ENCODE results near the gene STARD5.
"Not testable (repeated sequence)": the region's sequence is repeated elsewhere in the genome, so short reads cannot be mapped to it uniquely, and the experiment has no call there.

Gene STARD5

GRCh38 chr15:81323944-81324881, at the start of gene STARD5:
Gene STARD5 (minus strand): TSS chr15:81324141. CDS start chr15:81324099, 42 bp downstream.
- peak; percentile 85 for DNase-seq (ENCODE audit: low read depth)

DNA sequence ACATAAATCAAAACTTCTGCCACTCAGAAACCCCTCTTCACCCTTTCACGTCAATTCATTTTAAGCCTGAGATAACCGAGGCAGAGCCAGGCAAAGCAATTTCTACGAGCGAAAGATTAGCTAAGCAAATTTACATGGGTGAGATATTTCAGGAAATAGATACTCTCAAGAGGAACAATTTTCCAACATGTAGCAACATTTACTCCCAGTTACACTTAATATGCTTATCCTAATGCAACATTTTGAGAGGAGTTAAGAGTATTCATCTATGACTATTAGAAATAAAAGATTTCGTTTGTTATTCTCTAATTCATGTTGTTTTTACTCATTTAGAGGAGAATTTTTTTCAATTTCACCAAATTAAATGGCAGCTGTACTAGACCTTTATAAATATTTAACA, 49.2 kb upstream of the STARD5 start:
- no peak for DNase-seq (ENCODE audit: low read depth)

DNA sequence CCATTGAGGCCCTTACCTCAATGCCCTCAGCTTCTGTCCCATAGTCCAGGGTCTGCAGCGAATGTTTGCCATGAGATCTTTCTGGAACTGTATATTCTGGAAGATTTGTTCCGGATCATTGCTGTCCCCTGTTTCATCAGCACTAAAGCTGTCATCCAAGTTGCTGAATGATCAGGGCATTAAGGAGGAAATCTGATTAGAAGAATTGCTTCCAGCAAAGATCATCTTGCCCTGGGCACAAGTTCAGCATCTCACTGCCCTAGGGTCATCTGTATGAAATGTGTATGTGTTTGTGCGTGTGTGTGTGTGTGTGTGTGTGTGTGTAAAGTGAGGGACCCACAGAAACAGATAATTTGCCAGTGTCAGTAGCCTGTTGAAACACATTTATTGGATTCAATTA, 48.6 kb upstream of the STARD5 start:
- no peak for DNase-seq (ENCODE audit: low read depth)

DNA sequence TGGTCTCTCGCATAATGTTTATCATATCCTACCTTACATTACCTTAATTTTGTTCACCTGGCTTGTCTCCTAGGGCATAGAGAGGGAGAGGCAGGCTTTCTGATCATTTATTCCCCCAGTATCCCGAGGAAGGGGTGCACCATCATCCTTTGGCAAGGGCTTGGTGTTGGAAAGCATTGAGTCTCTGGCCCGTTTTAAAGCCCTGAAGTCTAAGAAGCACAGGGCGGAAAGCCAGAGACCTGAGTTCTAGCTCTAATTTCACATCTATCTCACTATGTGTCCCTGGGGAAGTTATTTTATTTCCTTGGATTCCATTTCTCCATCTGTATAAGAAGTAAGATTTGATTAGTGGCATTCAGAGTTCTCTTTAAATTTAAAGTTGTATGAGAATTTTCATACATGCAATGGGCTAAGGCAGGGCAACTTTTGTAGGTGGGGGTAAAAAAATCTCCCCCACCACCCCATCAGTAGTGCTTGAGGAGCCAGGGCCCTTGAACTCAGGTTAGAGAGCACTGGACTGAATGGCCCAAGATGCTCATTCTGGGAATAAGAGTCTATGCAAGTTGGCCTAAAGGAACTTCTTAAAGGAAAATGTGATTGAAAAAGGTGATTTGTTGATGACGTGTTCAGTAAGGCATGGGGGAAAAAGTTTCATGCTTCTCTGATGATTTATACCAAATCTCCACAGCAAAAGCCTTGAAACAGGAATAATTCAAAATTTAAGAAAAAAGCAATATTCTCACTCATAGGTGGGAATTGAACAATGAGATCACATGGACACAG, 40.0 kb upstream of the STARD5 start:
- no peak for DNase-seq (ENCODE audit: low read depth)

GRCh38 chr15:81363276-81363675, 39.3 kb upstream of the STARD5 start:
- DNase-seq (ENCODE audit: low read depth): no peak

GRCh38 chr15:81362790-81363189, 38.8 kb upstream of the STARD5 start:
- DNase-seq (ENCODE audit: low read depth): no peak

DNA sequence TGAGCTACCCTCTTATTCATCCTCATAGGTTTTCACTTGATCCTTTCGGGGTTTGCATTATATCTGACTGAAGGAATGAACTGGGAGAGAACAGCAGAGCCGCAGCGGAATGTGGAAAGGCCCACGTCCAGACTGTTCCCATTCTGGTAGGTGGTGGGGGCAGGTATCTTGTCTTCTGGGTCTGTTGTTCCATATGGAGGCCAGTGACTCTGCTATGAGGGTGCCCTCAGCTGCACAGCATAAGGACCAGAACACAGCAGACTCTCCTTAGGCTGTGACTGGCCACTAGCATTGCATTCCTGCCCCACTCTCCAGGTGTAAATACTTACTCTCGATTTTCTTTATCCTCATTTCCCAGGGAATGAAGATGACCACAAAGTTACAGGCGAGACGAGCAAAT, 38.0 kb upstream of the STARD5 start:
- DNase-seq (ENCODE audit: low read depth): no peak

- DNase-seq (ENCODE audit: low read depth): no peak
These were observed 36.5 kb upstream of the STARD5 start for GRCh38 chr15:81360491-81360890.

DNA sequence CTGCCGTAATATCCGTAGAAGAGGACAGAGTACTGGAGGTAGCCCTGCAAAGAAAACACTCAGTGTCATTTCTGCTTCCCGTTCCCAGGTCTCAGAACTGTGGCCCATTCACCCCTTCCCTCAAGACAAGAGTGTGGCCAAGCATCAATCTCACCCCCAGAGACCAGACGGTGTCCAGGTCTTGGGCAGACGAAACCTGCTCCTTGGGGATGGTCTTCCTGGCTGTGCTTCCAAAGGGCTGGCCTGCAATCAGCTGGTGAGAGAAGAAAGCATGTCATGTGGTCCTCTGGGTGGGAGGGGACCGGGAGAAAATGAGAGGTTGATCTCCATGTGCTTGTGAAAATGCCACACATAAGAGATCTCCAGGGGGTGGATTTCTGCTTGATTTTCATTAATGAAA, 34.3 kb upstream of the STARD5 start:
- DNase-seq (ENCODE audit: low read depth): no peak

DNA sequence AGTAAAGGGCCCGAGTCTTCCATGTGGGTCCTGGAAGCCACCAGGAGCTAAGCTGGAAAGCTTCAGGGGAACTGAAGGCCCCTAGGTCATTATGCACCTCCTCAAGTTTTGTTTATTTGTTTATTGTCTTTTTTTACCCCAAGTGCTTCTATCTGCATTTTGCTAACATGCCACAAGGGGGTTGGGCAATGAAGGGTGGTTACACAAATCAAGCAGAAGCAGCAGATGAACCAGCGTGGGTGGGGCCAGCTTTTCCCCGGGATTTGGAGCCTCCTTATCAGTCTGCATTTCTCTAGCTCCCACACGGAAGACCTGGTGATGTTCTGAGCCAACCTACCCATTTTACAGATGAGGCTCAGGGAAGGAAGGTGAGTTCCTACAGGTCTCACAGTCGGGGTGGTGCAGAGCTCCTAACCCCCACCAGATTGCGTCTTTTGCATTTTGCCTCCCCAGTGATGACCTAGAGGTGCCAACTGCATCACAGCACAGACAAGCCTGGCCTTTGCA, 33.3 kb upstream of the STARD5 start:
- no peak for DNase-seq (ENCODE audit: low read depth)

DNA sequence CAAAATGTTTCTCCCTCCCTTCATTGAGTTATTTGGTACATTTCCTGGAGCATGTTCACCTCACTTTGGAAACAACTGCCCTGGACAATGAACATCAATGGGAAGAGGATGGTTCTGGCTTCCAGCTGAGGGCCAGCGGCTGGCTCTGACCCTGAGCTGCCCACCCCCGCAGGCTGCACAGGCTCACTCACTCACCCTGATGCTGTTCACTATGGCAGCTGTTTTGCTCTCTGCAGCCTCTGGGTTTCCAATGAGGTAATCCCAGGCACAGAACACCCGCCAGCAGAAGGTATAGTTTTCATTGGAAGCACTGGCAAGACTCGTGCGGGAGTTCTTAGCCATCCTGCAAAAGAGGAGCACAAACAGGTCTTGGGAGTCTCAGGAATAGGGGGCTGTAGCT, 32.3 kb upstream of the STARD5 start:
- DNase-seq (ENCODE audit: low read depth): no peak

- no peak for DNase-seq (ENCODE audit: low read depth)
These were observed 27.7 kb upstream of the STARD5 start for GRCh38 chr15:81351651-81352050.

GRCh38 chr15:81349271-81349670, 25.3 kb upstream of the STARD5 start:
- no peak for DNase-seq (ENCODE audit: low read depth)

DNA sequence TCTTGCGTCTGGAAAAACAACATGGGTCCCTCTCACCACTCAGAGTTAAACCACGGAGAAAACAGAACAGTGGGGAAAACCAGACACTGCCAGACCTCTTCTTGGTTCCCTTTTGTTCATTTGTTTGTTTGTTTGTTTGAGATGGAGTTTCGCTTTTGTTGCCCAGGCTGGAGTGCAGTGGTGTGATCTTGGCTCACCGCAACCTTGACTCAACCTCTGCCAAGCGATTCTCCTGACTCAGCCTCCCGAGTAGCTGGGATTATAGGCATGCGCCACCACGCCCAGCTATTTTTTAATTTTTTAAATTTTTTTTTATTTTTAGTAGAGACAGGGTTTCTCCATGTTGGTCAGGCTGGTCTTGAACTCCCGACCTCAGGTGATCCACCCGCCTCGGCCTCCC, 24.8 kb upstream of the STARD5 start:
- not testable (repeated sequence) for DNase-seq (ENCODE audit: low read depth)

GRCh38 chr15:81347910-81348309, 24.0 kb upstream of the STARD5 start:
- DNase-seq (ENCODE audit: low read depth): no peak

DNA sequence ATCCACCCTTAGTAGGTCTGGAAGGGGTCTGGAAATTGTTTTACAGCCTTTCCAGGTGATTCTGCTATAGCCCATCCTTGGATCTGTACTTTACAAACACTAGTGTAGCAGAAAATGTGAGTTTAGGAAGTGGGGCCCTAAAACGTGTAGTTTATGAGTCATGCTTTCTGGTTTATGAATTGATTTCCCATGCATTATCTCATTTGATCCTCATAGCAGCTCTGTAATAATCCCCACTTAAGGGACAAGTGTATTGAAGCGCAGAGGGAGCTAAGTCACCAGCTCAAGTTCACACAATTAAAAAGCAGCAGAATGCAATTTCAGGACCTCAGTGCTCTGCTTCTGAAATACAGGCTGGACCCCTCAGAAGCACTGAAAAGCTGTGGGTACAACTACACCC, 22.7 kb upstream of the STARD5 start:
- no peak for DNase-seq (ENCODE audit: low read depth)

DNA sequence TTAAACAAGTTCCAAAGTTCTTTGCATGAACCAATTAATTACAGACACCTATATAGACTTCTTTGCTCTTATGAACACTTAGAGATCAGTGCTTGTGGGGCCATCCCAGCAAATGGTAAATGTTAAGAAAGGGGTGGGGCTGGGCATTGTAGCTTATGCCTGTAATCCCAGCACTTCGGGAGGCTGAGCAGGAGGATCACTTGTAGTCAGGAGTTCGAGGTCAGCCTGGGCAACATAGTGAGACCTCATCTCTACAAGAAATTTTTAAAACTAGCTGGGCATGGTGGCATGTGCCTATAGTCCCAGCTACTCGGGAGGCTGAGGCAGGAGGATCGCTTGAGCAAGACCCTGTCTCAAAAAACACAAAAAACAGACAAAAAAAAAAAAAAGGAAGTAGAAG, 19.4 kb upstream of the STARD5 start:
- DNase-seq (ENCODE audit: low read depth): no peak

GRCh38 chr15:81341351-81341750, 17.4 kb upstream of the STARD5 start:
- DNase-seq (ENCODE audit: low read depth): no peak

- DNase-seq (ENCODE audit: low read depth): no peak
These were observed 15.9 kb upstream of the STARD5 start for GRCh38 chr15:81339851-81340250.

- DNase-seq (ENCODE audit: low read depth): no peak
These were observed 15.4 kb upstream of the STARD5 start for GRCh38 chr15:81339321-81339720.

DNA sequence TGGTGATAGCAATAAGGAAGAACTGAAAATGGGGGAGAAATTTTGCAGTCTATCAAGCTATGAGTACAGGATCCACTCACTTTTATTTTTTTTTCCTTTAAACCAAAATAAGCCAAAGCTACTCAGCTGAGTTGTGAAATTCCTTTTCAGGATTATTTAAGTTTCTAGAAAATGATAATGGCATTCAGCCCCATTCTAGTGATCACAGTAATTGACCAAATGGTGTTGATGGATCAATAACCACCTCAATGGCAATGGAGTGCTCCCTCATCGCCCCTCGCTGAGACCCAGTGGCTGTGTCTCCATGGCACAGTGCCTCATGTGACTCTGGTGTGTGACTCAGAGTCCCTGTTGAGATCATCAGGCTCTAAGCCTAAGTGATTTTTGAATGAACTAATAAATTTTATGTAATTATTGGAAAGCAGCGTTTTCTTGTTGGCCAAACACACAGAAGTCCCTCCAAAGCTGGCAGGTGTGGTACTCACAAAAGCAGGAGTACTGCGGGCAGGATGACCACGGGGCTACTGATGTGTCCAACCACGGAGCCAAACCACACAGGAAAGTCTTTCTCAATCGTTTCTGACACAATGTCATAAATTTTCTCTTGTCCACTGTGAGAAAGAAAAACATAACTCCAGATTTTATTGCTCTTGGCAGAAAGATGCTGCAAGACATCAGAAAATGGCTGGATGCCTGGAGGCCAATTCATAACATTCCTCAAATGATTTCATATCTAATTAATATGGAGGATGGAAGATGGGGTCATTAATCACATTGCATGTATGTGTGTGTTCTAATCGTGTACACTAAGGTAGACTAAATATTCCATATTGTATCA, 14.4 kb upstream of the STARD5 start:
- peak; percentile 71 for DNase-seq (ENCODE audit: low read depth)

DNA sequence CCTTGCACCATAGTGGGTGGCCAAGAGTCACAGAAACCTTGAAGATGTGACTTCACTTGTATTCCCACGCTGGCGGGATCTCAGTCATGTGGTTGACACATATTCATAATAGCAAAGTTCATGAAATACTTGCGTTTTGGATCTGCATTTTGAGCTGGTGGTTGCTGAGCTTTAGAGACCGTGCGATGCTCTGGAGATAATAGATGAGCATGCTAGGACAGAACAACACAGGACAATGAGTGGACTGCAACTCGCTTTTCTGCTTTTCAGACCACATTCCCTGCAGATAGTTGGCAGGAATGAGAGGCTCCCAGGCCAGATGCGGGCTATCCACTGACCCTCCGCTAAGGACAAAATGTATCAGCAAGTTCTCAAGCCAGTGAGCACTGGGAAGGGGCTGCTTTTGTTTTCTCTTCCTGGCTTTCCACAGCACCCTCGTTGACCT, 13.8 kb upstream of the STARD5 start:
- DNase-seq (ENCODE audit: low read depth): no peak
